ENCODE measurements around the gene KIF26B.

The KIF26B gene

GRCh38 chr1:245598524-245599305 lies 443.9 kb downstream of the KIF26B start:
- DNase-seq (ENCODE audit: low spot score), result no peak

GRCh38 chr1:245599371-245600174 lies 444.8 kb downstream of the KIF26B start:
- DNase-seq (ENCODE audit: low spot score), result no peak

- no peak for DNase-seq (ENCODE audit: low spot score)
These were observed 445.9 kb downstream of the KIF26B start for GRCh38 chr1:245600658-245601057.

DNA sequence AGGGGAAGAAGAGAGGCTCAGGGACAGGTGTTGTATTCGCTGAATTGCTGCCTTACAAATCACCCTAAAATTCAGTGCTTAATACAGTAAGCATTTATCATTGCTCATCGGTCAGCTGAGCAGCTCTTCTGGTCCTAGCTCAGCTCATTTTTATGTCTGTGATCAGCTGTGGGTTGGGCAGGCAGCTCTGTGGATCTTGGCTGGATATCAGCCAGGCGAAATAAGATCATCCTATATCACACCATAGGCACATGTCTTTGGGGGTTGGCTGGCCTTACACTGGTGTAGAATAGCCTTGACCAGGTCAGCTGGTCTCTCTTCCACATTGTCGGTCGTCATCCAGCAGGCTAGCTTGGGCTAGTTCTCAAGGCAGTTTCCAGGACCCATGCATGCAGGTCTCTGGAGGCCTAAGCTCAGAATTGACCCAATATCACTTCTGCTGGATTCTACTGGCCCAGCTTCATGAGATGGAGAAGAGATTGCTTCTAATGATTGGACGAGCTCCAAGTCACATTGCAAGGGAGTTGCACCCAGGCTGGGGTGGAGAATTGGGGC lies 448.6 kb downstream of the KIF26B start:
- no peak for DNase-seq (ENCODE audit: low spot score)

- DNase-seq (ENCODE audit: low spot score), result no peak
These were observed 450.2 kb downstream of the KIF26B start for GRCh38 chr1:245604979-245605378.

GRCh38 chr1:245605480-245606156 lies 450.8 kb downstream of the KIF26B start:
- no peak for DNase-seq (ENCODE audit: low spot score)

DNA sequence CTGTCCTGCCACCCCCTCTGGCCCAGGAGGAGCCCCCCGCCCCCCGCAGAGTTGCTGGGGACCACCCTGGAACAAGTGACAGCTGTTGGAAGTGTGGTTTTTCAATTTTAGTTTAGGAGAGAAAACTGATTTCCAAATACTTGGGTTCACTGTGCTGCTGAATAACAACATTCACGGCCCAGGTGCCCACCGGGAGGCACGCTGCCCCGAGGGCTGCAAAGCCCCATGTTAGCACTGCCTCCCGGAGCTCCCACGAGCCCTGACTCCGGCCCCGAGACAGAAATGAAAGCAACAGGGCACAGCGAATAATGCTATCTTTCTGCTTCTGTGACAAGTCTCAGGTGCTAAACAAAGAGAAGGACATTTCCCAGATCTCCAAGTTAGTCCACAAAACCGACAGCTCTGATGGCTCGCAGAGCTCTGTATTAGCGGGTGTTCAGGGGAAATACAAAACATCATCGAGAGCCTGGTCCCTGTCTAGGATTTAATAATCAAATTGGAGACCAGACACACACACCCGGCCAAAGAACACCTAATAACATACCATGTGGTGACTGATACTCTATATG lies 451.5 kb downstream of the KIF26B start:
- no peak for DNase-seq (ENCODE audit: low spot score)

- DNase-seq (ENCODE audit: low spot score), result no peak
These were observed 453.5 kb downstream of the KIF26B start for GRCh38 chr1:245608271-245608670.

DNA sequence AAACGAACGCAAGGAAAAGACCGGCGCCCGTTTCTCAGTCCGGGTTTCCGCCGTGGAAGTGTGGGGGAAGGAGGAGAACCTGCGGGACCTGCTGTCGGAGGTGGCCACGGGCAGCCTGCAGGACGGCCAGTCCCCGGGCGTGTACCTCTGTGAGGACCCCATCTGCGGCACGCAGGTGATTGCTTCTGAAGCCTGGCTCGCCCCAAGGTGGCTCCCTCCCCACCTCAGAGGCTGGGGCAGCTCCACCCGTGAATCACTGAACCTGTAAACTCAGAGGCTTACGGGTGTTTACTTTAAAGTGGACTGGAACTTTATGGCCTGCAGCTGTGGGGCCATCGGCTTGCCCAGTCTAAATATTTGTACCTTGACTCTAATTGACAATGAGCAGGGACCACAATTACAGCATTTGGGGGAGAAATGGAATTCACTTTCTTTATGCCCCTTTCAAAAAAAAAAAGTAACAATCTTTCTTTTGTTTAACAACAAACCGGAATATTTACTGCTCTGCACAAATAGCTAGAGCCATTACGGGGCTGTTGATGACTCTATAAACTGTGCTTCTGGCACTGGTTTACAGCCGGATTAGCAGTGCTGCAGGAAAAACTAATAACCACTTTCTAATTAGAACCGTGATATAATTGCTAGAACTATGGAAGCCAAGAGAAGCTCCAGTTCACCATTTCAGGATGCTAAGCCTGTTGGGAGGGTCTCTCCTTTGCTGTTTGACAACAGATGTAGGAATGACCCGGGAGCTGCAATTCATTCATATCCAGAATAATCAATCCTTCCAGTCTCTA lies 454.8 kb downstream of the KIF26B start:
- DNase-seq (ENCODE audit: low spot score), result no peak

DNA sequence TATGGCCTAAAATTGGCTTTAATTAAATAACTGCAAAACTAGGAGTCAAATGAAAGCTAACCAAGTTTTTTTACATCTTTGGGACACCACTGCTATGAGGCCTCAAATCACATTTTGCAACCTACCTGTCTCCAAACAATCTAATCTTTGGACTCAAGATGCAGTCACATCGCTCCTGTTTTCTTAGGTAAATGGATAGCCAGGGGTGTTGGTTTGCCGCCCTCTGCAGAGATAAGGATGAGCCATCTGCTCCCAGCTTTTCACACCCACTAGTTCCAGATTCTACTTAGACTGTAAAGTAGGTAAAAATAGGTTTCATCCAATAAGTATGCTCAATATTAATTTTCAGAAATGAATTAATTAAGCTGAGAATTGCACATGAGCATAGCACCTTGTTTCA lies 456.5 kb downstream of the KIF26B start:
- DNase-seq (ENCODE audit: low spot score), result no peak

- DNase-seq (ENCODE audit: low spot score), result no peak
These were observed 459.7 kb downstream of the KIF26B start for GRCh38 chr1:245614476-245614875.

DNA sequence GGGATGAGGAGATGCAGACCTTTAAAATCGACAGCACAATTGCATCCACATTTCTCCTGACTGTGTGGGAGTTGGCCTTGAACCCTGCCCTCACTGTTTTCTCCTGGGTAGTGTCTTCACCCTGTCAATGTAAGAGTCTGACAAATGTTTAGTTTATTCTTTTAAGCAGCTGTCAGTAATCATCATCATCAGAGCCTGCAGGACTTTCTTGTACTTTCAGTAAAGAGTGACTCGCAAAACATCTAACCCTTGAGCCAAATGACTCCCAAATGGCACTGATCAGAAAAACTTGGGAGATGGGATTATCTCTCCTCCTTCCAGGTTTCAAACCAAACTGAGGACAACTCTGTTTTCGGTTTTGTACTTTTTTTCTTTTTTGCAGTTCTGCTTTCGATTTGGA lies 460.2 kb downstream of the KIF26B start:
- DNase-seq (ENCODE audit: low spot score), result no peak

DNA sequence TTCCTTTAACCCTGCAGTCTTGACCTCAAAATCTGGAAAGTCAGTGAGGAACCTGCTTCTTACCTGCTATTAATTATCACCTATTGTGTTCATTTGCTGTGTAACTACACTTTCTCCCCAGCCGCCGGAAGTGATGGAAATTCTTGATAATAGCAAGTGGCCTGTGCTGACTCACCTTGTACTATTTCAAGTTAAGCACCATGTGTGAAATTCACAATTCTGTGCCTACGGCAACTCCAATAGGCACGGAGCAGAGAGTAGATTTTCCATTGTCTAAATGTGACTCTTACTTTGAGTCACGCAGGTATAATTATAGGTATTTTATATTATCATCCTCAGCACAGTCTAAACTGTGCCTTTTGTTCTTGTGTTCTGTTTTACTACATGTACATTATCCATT lies 466.8 kb downstream of the KIF26B start:
- no peak for DNase-seq (ENCODE audit: low spot score)

GRCh38 chr1:245622332-245623014 lies 467.7 kb downstream of the KIF26B start:
- no peak for DNase-seq (ENCODE audit: low spot score)

DNA sequence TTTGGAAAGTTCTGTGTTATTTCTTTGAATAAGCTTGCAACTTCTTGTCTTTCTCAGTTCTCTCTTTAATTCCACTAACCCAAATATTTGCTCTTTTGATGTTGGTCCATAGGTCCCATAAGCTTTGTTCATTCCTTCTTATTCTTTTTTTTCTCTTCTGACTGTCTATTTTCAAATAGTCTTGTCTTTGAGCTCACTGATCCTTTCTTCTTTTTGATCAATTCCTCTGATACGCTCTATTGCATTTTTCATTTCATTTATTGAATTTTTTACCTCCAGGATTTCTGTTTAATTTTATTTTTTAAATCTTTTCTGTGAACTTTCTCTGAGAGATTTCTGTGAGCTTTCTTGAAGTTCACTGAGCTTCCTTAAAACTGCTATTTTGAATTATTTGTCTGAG lies 486.6 kb downstream of the KIF26B start:
- DNase-seq (ENCODE audit: low spot score), result no peak

DNA sequence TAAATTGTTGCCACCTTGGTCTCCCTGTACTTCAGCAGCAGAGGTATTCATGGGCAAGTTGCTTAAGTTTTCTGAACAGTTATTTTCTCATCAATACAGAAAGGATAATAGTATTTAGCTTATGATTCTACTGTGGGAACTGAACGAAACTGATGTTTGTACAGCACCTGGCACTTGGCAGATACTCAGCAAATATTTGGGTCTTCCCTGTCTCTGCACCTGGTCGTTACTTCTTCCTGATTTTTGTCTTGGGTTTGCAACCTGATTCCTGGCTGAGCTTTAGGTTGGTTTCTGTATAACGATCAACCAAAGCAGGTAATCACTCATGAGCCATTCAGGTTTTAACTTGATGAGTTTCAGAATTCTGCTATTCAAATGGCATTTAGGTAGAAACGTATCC lies 490.6 kb downstream of the KIF26B start:
- no peak for DNase-seq (ENCODE audit: low spot score)

GRCh38 chr1:245645894-245646293 lies 491.1 kb downstream of the KIF26B start:
- no peak for DNase-seq (ENCODE audit: low spot score)

GRCh38 chr1:245648749-245649522 lies 494.2 kb downstream of the KIF26B start:
- no peak for DNase-seq (ENCODE audit: low spot score)

- no peak for DNase-seq (ENCODE audit: low spot score)
These were observed 494.9 kb downstream of the KIF26B start for GRCh38 chr1:245649666-245650065.

GRCh38 chr1:245650441-245650960 lies 495.7 kb downstream of the KIF26B start:
- no peak for DNase-seq (ENCODE audit: low spot score)
